Measurements from ENCODE around the gene TACR1.
"Not testable (repeated sequence)": the region's sequence is repeated elsewhere in the genome, so short reads cannot be mapped to it uniquely, and the experiment has no call there.

The TACR1 gene

DNA sequence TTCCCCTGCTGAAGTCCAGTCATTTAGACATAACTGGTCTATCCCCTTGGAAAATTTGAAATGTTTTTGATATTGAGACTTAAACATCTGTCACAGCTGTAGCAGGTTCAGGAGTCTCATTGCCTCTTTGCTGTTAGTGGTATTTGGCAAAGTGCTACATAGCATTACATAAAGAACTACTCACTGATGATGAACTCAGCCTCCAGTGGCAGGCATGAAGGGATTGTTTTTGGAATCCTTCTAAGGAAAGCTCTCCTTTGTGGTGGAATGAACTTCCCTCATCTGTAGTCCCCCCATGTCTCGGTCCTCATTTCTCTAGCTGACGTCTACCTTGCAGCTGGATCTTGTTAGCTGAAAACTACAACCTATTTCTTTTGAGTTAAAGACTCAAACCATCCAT is 111.6 kb downstream of the TACR1 start:
- DNase-seq (ENCODE audit: low spot score) = no peak

GRCh38 chr2:75079575-75079974 is 119.7 kb downstream of the TACR1 start:
- no peak for DNase-seq (ENCODE audit: low spot score)

DNA sequence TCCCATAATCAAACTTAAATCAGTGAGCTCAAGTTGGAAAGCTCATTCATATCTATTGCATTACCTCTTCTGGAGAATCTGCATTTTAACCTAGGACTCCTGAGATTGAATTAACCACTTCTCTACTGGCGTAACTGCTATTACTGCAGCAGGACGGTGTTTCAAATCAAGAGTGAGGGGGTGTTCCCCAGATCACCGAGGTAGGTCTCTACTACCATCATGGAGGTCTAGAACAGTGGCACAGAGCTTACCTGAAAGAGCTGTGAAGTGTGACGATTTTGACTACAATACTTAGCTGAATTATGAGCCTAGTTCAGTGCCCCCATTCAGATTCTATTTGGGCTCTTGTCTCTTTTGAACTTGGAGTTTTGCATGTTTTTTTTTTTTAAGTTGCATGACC is 121.4 kb downstream of the TACR1 start:
- no peak for DNase-seq (ENCODE audit: low spot score)

- DNase-seq (ENCODE audit: low spot score) = no peak
Observed at GRCh38 chr2:75076088-75076487, 123.2 kb downstream of the TACR1 start.

DNA sequence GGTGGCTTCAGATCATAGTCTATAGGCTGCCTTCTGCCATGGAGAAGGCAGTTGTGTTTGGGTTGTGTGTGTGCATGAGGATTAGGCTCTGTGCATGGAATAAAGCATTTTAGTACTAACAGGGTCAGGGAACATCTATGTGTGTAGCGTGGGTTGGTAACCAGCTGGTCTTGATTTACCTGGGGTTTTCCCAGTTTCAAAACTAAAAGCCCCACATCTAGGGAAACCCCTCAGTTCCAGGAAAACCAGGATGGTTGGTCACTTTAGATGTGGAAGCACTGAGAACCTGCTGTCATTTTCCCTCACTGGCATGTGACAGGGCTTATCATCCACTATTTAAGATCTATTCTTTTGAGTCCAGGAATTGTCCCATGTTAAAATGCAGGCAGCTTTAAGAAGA is 124.6 kb downstream of the TACR1 start:
- DNase-seq (ENCODE audit: low spot score) = no peak

DNA sequence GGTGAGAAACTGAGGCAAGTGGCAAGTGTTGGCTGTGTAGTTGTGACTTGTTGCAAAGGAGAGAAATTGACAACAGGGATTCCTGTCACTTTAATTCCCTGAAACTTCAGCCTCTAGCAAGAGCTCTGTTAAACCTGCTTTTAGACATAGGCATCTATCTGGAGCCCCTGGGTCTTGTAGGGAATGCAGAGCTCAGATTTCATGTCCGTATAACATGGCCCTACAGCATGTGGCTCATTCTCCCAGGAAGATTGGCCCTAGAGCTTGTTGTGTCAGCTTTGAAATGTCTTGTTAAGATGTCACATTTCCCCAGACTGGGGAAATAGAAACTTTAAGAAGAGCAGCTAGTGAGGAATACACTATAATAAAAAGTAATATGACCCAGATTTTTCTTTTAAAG is 125.1 kb downstream of the TACR1 start:
- no peak for DNase-seq (ENCODE audit: low spot score)

DNA sequence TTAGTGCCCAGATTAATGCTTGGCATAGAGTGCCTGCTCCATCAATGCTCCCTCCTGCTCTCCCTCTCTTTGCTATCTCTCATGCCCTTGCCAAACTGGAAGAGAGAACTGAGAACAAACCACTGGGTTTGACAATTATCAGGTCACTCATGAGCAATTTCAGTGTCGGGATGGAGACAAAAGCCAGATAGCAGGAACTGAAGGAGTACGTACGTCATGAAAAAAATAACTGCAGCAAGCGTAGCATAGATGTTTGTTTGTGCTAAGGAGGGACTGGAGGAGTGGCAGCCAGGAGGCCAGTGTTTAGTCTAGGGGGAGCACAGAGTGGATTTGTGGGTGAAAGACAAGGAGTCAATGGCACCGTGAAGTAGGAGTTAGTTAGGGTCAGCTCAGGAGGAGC is 127.6 kb downstream of the TACR1 start:
- DNase-seq (ENCODE audit: low spot score) = no peak

GRCh38 chr2:75068546-75068945 is 130.8 kb downstream of the TACR1 start:
- DNase-seq (ENCODE audit: low spot score) = no peak

DNA sequence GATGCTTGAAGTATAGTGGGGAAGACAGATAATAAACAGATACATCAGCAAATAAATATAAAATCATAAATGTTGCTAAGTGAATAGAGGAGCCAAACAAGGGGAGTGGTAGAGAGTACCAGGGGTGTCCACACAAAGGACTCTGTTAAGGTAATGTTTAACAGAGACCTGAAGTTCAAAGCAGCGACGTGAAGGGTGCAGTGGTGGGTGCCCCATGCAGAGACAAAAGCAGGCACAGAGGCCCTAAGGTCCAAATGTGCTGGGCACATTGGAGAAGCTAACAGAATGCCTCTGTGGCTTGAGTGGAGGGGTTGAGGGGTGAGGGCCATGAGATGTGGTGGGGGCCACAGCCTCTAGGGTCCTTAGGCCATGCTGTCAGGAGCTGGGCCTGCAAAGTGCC is 131.8 kb downstream of the TACR1 start:
- no peak for DNase-seq (ENCODE audit: low spot score)

DNA sequence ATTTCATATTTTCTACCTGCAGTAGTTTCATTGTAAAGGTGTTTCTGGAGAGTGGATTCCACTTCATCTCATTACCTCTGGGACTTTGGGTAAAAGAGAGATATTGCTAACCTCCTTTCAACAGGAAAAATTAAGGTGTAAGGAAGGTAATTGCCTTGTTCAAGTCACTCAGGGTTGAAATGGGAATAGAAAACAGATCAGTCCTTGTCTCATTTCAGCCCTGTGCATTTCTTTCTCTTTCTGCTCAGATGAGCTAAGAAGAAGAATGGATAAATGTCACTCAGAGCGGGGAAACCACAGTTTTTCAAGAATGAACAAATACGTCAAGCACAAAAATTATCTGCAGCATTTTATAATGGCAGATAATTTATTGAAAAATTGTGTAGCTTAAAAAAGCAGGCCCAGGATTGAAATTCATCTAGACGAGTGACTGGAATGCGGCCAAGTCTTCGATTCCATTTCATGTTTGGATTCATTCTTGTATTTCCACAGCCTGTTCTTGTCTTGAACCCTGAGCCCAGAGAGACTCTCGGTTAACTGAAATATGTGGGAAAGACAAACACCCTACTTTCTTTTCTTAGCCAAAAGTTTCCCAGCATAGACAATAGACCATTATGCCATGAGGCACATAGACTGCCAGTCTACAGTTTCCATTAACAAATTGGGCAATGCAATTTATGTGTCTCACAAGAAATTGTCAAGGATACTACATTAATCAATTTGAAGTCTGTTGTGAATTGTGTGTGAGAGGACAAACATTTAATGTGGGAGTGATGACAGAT is 133.0 kb downstream of the TACR1 start:
- no peak for DNase-seq (ENCODE audit: low spot score)

DNA sequence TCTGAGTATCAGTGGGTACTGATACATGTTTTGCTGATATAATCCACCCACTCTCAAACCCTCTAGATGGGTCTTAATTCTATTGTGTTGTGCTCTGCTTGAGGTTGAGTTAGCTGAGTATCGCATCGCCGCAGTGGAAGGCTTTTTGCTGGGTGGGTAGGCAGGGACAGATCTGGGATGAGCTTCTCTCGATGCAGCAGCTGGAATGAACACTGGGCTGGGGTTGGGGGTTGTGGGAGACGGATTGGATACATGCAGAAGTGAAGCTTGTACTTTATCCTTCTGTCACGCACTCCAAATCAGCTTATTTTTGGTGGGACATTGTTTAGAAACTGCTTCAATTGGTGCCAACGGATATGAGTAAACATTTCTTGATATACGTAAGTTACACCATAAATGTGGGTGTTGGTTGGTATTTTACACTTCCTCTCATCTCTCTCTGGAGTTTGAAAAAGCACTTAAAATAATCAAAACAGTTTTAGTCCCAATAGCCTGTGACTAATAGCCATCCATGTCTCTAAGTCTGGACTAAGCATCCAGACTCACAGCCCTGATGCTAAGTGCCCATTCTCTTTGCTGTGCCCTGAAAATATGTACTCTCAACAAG is 133.8 kb downstream of the TACR1 start:
- DNase-seq (ENCODE audit: low spot score) = no peak

DNA sequence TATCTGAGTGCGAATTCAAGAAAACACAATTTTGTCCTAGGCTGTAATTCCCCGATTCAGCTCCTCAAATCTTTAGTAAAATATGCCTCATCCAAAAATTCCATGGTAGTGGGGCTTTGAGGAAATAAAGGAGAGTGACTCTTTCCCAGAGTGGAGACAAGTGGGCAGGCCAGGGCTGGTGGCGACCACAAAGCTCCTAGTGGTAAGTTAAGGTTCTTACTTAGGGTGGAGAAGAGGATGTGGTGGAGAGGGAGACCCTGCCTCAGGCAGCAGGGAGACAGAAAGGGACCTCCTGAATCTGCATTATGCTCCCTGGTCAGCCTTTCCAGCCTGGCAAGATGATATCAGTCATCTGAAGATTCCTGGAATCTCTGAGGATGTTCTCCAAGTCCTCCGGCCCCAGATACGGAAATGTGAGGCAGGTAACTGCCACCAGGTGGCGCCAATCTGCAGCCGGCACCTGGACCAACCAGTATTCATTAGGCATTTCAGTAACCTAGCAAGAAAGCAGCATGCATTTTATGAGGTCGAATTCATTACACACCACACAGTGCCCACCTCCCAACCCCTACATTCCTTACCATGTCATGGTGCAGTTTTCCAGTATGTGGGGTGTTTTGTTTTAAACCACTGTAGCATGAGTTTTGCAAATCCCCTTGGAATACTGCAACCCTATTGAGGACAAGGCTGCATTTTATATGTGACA is 134.5 kb downstream of the TACR1 start:
- DNase-seq (ENCODE audit: low spot score) = peak; percentile 62

- no peak for DNase-seq (ENCODE audit: low spot score)
Observed at GRCh38 chr2:75063906-75064305, 135.4 kb downstream of the TACR1 start.

DNA sequence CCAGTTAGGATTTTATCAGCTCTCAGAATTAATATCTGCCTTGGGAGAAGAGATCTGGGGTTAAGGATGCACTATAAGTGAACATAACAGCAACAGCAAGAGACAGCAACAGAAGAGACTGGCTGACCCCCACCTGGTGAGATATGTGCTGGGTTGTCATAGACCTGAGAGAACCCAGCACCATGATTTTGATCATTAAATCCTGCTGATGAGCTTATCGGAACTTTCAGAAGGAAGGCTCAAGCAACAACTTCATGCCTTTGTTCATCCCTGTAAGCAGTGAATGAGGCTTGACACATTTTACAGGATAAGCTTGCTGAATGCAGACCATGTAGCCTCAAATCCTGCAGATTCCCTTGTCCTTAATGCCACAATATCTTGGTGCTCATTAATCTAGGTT is 140.9 kb downstream of the TACR1 start:
- no peak for DNase-seq (ENCODE audit: low spot score)

DNA sequence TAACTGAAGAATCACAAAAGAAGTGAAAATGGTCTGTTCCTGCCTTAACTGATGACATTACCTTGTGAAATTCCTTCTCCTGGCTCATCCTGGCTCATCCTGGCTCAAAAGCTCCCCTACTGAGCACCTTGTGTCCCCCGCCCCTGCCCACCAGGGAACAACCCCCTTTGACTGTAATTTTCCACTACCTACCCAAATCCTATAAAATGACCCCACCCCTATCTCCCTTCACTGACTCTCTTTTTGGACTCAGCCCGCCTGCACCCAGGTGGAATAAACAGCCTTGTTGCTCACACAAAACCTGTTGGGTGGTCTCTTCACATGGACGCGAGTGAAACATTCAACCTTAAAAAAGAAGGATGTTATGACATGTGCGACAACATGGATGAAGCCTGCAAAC is 142.2 kb downstream of the TACR1 start:
- DNase-seq (ENCODE audit: low spot score) = not testable (repeated sequence)

DNA sequence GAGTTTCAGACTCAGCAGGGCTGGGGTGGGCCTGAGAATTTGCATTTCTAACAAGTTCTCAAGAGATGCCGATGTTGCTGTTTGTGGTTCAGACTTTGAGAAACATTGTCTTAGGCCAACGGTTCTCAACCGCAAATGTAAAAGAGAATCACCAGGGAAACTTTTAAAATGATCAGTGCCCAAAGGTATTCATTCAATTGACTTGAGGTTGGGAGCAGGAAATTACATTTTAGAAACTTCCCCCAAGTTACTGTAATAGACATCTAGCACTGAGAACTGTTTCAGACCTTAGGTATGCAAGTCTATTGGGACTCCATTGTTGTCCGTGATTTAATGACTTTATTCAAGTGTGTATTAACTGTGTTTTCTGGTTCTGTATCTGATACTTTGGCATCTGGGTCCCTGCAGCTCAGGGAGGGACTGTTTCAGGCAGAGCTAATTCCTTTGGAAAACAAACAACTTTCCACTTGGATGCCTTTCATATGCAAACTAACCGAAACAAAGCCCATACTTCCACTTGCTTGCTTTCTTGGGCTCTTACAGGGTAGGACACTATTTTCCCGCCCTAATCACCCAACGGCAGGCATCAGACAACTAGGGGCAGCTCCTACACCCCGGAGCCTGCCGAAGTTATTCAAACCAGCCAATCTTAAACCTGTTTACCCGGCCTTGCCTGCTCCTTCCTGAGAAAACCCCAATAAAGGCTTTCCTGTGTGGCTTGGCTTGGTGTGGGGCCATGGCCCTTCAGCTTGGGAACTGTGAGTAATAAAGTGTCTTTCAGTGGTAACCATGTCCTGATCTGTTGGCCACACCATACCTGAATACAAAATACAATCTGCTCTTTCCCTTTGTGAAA is 143.3 kb downstream of the TACR1 start:
- no peak for DNase-seq (ENCODE audit: low spot score)

- DNase-seq (ENCODE audit: low spot score) = no peak
Observed at GRCh38 chr2:75055142-75055819, 144.0 kb downstream of the TACR1 start.

DNA sequence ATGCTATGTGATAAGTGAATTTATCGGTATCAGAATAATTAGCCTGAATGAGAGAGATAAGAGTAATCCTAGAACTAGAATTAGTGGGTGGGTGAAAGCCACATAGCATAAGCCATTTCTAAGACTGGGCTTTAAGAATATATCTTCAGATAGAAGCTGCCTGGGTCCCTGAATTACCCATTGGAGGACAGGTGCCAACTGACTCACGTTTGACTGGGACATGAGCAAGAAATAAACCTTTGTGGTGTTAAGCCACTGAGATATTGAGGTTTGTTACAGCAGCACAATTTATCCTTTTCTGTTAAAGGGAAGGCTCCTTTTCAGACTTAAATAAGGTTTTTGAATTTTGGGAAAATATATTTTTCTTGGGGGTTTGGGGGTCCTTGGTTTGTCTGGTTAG is 145.0 kb downstream of the TACR1 start:
- no peak for DNase-seq (ENCODE audit: low spot score)

DNA sequence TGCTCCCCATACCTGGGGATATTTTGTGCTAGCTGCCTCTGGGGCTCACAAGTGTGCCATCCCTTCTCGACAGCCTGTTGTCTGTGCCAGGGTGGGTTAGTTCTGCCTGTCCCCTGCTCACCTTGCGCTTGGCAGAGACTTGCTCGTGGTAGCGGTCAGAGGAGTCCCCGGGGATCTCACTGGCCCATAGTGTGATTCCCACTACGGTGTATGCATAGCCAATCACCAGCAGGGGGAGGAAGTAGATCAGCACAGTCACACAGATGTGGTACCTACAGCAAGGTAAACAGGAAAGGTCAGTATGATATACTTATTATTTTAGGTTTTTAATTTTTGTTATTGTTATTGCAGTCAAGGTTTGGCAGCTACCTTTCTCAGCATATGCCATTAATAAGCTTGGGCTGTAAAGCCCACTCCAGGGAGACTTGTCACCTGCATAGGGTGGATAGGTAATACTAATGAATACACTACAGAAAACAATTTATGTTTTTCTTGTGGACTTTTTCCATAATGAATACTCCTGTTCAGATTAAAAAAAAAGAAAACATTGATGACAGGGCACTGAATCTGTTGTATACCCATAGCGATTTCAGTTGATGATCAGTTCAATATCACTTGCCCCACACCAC is 145.7 kb downstream of the TACR1 start:
- peak; percentile 34 for DNase-seq (ENCODE audit: low spot score)

DNA sequence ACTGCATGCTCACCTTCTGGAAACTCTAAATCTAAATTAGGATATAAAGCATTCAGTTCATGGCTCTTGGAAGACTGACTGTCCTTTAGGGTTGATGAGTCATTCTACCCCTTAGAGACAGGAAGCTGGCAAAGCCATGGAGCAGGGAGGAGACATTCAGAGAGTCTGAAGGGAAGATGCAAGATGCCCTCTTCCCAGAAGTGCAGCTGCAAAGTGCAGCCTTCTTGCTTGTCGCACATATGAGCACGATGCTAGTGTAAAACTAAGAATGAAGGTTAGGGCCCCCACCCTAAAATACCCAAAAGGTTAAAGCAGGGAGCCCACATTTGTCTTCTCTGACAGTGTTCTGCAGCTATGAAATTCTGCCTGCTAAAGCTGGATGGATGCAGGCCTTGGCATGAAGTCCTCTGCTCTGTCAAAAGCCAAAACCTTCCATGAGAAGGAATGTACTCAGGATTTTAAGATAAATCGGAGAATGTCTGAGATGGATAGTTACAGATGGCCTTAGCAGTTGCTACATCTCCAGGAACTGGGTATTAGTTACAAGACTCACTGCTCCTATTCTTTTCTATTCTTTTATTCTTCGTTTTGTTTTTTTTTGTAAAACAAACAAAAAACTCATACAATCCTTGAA is 151.2 kb downstream of the TACR1 start:
- peak; percentile 87 for DNase-seq (ENCODE audit: low spot score)
